ENCODE results near the gene KATNB1. TPM values are rescaled to one million over a fixed set of nuclear protein-coding genes. Genes with fewer than 3 reads are reported as not detected.
A peak's percentile ranks its signal among the peaks of the same experiment; 100 is the strongest.

The KATNB1 gene
- total and polyA plus RNA-seq, 7 experiments from 2014 or later = 20.4 to 32.9 (median 26.0) TPM

DNA sequence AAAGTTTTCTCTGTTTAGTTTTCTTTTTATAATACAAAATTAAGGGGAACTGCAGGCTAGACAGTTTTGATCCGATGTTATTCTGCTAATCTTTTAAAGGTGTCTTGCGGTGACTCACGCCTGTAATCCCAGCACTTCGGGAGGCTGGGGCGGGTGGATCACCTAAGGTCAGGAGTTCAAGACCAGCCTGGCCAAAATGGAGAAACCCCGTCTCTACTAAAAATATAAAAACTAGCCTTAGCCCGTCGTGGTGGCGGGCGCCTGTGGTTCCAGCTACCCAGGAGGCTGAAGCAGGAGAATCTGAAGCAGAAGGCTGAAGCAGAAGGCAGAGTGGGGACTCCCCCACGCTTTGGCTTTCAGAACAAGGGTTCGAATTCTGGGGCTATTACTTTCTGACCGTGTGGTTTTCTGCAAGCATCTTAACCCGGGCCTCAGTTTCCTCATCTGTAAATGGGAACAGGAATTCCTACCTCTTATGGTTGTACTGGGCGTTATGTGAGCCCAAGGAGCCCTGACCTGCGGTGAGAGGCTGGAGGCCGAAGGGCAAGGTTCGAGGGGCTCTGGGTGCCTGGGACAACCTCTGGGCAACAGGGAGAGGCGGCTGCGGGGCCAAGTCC lies 1.2 kb upstream of the KATNB1 start:
- Mint-ChIP-seq H3K36me3 (peaks cover 0 to 12% (median 7%) of the 10 kb centered on the region in 5 donors), H3K4me1 (peaks cover 14 to 38% (median 26%) of the 10 kb centered on the region in 7 donors), H3K4me3 (peak overlapping the region; percentile 90 to 99 (median 96)), H3K9me3 (peaks cover 0 to 21% (median 7%) of the 10 kb centered on the region in 11 donors), H3K27me3 (no peaks in the 10 kb centered on the region), H3K27ac (peak overlapping the region in 8 of 9 donors; percentile 82 to 98 (median 94))
- ChIA-PET CTCF (interaction anchor here (0.7 to 0.8 kb wide), 2 partner anchors 8 to 239 kb away, joined by 3 read pairs; no protein-coding TSS in a partner anchor), POLR2A (interaction anchor here (1.0 to 1.6 kb wide), 4 partner anchors 9 to 395 kb away, joined by 4 to 6 read pairs (median 6); partner anchors contain the start of gene CFAP20)
- Histone ChIP-seq H3K9me3 (ENCODE audit: control insufficient read depth in 2 of 3, low read length in 3 of 3) (no peaks in the 10 kb centered on the region), H3K27me3 (ENCODE audit: control insufficient read depth in 2 of 2, insufficient read depth in 2 of 2, low read length in 2 of 2) (no peaks in the 10 kb centered on the region), H3K36me3 (ENCODE audit: control insufficient read depth in 2 of 3, insufficient read depth in 3 of 3, low read length in 3 of 3) (peaks cover 0 to 5% (median 0%) of the 10 kb centered on the region in 3 experiments), H3K4me1 (ENCODE audit: control insufficient read depth in 2 of 2, insufficient read depth in 2 of 2, low read length in 2 of 2) (peaks cover 12 to 14% of the 10 kb centered on the region in 2 donors), H3K27ac (ENCODE audit: low read depth, low read length) (peak overlapping the region; percentile 80), H3K4me3 (ENCODE audit: low read length) (peak overlapping the region; percentile 84)
- peak in 1 of 9 donors; percentile 3 for DNase-seq
- ATAC-seq = no peak
- intact Hi-C loops (cut with micrococcal nuclease) = loop anchor here in 1 of 2 donors (2.0 to 10.0 kb wide), 5 partner anchors 502 to 1310 kb away; partner anchors contain the start of genes AMFR, MT2A, NUDT21 and OGFOD1

DNA sequence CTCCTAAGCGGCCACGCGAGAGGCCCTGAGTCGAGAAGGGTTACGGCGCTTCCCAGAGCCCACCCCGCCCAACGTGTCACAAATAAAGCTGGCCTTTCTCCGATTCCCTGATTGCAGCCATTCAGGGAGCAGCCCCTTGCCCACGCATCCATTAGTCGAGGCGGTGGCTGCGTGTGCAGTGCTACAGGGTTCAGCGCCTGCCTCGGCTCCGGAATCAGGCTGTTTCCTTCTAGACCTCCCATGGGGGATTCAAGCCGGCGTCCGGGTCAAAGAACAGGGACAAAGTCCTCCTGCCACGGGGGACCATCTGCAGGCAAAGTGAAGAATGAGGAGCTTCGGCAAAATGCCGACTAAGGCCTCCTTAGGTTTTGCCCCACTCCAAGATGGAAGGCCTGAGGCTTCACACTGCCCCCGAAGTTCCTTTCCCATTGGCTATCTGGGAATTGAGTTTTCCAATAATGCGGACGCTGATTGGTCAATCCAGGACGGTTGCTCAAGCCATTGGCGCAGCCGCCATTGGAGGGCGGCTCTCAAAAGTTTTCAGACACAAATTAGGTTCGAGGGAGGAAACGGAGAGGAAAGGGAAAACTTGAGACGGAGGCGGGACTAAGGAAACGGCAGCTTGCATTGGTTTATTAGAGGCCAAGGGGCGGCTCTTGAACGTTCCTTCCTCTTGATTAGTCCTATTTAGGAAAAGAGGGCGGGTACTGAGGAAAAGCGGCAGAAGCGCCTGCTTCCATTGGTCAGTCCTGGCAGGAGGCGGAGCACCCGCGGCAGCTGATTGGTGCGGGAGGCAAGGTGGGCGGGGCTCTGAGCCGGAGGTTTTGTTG lies 430 bp upstream of the KATNB1 start:
- H3K36me3 ChIP-seq (ENCODE audit: control insufficient read depth in 2 of 3, insufficient read depth in 3 of 3, low read length in 3 of 3) = peaks cover 0 to 5% (median 0%) of the 10 kb centered on the region in 3 experiments
- Mint-ChIP-seq H3K27ac (peak overlapping the region; percentile 81 to 98 (median 93)), H3K9me3 (peaks cover 0 to 19% (median 7%) of the 10 kb centered on the region in 11 donors), H3K4me3 (peak overlapping the region; percentile 90 to 99 (median 96)), H3K36me3 (peaks cover 0 to 12% (median 7%) of the 10 kb centered on the region in 5 donors), H3K27me3 (no peaks in the 10 kb centered on the region), H3K4me1 (peaks cover 14 to 38% (median 26%) of the 10 kb centered on the region in 7 donors)
- DNase-seq (peak; percentile 88 to 100 (median 98)), ATAC-seq (peak; percentile 96)
- ChIA-PET CTCF (interaction anchor here (0.8 kb wide), 1 partner anchor 238 kb away, joined by 3 read pairs; no protein-coding TSS in a partner anchor), POLR2A (interaction anchor here (0.6 to 1.6 kb wide), 7 partner anchors 10 to 1284 kb away, joined by 3 to 6 read pairs (median 6); partner anchors contain the start of genes CFAP20, CIAPIN1, COQ9 and NUDT21)
- H3K27me3 ChIP-seq (ENCODE audit: control insufficient read depth in 2 of 2, insufficient read depth in 2 of 2, low read length in 2 of 2) = no peaks in the 10 kb centered on the region
- intact Hi-C loops (cut with micrococcal nuclease) = loop anchor here (1.0 to 10.0 kb wide), 23 partner anchors 22 to 1310 kb away; partner anchors contain the start of genes CCDC102A (in 2 of the 2), CFAP20 (in 2 of the 2), CIAPIN1 (in 2 of the 2) and COQ9 (in 2 of the 2)
- H3K4me3 ChIP-seq (ENCODE audit: low read length) = peak overlapping the region; percentile 93
- peak overlapping the region; percentile 80 for H3K27ac ChIP-seq (ENCODE audit: low read depth, low read length)
- H3K9me3 ChIP-seq (ENCODE audit: control insufficient read depth in 2 of 3, low read length in 3 of 3) = no peaks in the 10 kb centered on the region
- H3K4me1 ChIP-seq (ENCODE audit: control insufficient read depth in 2 of 2, insufficient read depth in 2 of 2, low read length in 2 of 2) = peaks cover 12 to 14% of the 10 kb centered on the region in 2 donors

DNA sequence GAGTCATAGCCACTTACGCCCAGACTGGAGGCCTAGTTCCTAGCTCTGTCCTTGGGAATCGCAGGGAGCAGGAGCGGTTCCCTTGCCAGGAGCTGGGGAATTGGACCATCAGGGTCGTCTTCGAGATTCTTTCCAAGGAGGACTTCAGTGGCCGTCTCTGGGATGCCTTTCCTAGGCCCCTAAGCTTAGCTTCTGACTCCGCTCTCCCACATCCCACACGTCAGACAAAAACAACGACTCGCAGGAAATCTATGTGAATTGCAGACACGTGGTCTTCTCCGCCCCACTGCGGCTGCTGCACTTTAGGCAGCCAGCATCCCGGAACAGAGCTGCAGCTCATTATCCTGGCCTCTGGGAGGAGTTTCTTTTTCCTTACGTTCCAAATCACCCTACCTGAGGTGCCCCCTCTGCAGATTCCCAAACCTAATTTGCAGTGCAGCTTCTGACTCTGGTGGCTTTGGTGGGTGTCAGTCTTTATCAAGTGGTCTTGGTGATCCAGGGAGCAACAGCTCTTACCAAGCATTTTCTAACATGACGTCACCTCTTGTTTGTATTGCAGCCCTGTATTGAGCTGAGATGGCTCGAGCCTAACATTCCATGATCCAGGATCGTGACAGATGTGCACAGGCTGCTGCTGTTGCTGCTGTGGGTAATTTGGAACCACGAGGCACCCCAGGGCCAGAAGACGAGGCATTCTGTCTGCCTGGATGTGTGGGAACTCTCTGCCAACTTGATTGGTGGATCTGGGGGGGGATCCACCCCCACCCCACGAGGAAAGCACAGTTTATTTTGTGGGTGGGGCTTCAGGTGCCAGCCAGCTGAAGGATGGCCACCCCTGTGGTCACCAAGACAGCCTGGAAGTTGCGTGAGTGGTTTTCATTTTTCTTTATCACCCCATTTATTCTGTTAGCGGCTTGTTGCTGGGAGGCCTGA lies 1.1 kb downstream of the KATNB1 start:
- CTCF ChIA-PET = interaction anchor here (0.5 to 1.4 kb wide), 7 partner anchors 19 to 288 kb away, joined by 3 to 5 read pairs (median 3); no protein-coding TSS in a partner anchor

DNA sequence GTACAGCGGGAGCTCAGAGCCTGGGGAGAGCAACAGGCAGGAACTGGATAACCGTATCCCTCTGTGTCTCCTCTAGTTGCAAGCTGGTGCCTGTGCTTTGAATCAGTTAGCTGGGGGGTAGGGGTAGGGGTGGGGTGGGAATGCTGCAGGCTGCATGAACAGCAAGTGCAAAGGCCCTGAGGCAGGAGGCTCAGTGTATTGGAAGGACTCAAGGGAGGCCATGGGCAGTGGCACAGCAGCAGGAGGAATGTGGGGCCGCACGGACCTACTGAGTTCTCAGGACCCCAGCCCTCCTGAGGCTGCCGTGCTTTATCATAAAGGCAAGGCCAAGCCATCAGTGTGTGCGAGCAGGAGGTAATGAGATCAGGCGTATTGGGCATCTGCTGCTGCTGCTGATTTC lies 3.3 kb downstream of the KATNB1 start:
- Histone ChIP-seq H3K36me3 (ENCODE audit: control insufficient read depth in 2 of 3, insufficient read depth in 3 of 3, low read length in 3 of 3) (peaks cover 0 to 13% (median 0%) of the 10 kb centered on the region in 3 experiments), H3K27ac (ENCODE audit: low read depth, low read length) (no peak overlapping the region), H3K9me3 (ENCODE audit: control insufficient read depth in 2 of 3, low read length in 3 of 3) (no peaks in the 10 kb centered on the region), H3K4me3 (ENCODE audit: low read length) (no peak overlapping the region), H3K4me1 (ENCODE audit: control insufficient read depth in 2 of 2, insufficient read depth in 2 of 2, low read length in 2 of 2) (peaks cover 12 to 14% of the 10 kb centered on the region in 2 donors), H3K27me3 (ENCODE audit: control insufficient read depth in 2 of 2, insufficient read depth in 2 of 2, low read length in 2 of 2) (no peaks in the 10 kb centered on the region)
- intact Hi-C loops (cut with micrococcal nuclease) = loop anchor here (5.0 to 10.0 kb wide), 6 partner anchors 47 to 1314 kb away; partner anchors contain the start of genes AMFR (in 1 of the 2), DRC7 (in 1 of the 2) and HERPUD1 (in 1 of the 2)
- Mint-ChIP-seq H3K9me3 (peaks cover 0 to 6% (median 0%) of the 10 kb centered on the region in 11 donors), H3K4me3 (no peak overlapping the region), H3K27me3 (no peaks in the 10 kb centered on the region), H3K36me3 (peaks cover 0 to 11% (median 2%) of the 10 kb centered on the region in 5 donors), H3K27ac (no peak overlapping the region), H3K4me1 (peaks cover 14 to 30% (median 19%) of the 10 kb centered on the region in 7 donors)
- no peak for ATAC-seq
- ChIA-PET CTCF (no interaction called here), POLR2A (no interaction called here)
- no peak for DNase-seq

More for the DNA sequence above, 1.1 kb downstream of the KATNB1 start:
- H3K9me3 Mint-ChIP-seq = peaks cover 0 to 16% (median 6%) of the 10 kb centered on the region in 11 donors
- H3K36me3 Mint-ChIP-seq = peaks cover 0 to 13% (median 11%) of the 10 kb centered on the region in 5 donors
- Histone ChIP-seq H3K27ac (ENCODE audit: low read depth, low read length) (peak overlapping the region; percentile 76), H3K4me3 (ENCODE audit: low read length) (peak overlapping the region; percentile 93), H3K4me1 (ENCODE audit: control insufficient read depth in 2 of 2, insufficient read depth in 2 of 2, low read length in 2 of 2) (peaks cover 12 to 14% of the 10 kb centered on the region in 2 donors), H3K36me3 (ENCODE audit: control insufficient read depth in 2 of 3, insufficient read depth in 3 of 3, low read length in 3 of 3) (peaks cover 0 to 5% (median 0%) of the 10 kb centered on the region in 3 experiments), H3K27me3 (ENCODE audit: control insufficient read depth in 2 of 2, insufficient read depth in 2 of 2, low read length in 2 of 2) (no peaks in the 10 kb centered on the region), H3K9me3 (ENCODE audit: control insufficient read depth in 2 of 3, low read length in 3 of 3) (no peaks in the 10 kb centered on the region)
- no peaks in the 10 kb centered on the region for H3K27me3 Mint-ChIP-seq
- intact Hi-C loops (cut with micrococcal nuclease) = loop anchor here (1.0 to 10.0 kb wide), 9 partner anchors 21 to 1312 kb away; partner anchors contain the start of genes AMFR (in 1 of the 2), DRC7 (in 1 of the 2) and HERPUD1 (in 1 of the 2)
- DNase-seq (peak in 8 of 9 donors; percentile 36 to 70 (median 48)), ATAC-seq (no peak)
- H3K4me1 Mint-ChIP-seq = peaks cover 14 to 38% (median 26%) of the 10 kb centered on the region in 7 donors
- POLR2A ChIA-PET = interaction anchor here (0.6 to 1.5 kb wide), 5 partner anchors 10 to 501 kb away, joined by 3 to 6 read pairs (median 3); partner anchors contain the start of genes CIAPIN1 and COQ9
- peak overlapping the region; percentile 81 to 98 (median 93) for H3K27ac Mint-ChIP-seq
- H3K4me3 Mint-ChIP-seq = peak overlapping the region; percentile 90 to 99 (median 96)

DNA sequence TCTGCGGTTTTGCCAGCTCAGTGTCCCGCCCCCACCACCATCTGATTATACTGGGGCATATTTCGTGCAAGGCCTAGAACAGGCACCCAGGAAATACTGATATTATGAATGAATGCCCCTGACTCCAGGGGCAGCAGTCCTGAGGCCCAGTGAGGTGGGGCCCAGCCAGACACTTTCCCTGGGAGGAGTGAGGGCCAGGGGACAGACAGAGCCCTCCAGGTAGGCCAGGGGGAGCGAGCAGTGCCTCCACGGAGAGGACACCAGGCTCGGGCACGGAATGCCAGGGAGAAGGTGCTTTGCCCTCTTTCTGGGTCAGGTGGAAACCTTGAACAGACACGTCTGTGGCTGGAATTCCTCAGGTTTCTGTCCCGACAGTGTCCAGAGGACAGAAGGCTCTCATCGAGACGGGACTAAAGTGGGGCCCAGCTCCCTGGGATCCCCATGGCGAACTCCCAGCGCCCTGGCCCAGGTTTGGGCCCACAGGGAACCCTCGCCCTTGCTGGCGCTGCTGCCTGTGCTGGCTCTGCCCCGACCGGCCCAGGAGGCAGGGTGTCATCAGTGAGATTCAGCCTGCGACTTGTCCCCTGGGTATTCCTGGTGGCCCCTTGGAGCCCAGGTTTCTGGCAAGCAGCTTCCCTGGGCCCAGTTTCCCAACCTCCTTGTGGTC lies 4.3 kb downstream of the KATNB1 start:
- Histone ChIP-seq H3K9me3 (ENCODE audit: control insufficient read depth in 2 of 3, low read length in 3 of 3) (no peaks in the 10 kb centered on the region), H3K27me3 (ENCODE audit: control insufficient read depth in 2 of 2, insufficient read depth in 2 of 2, low read length in 2 of 2) (no peaks in the 10 kb centered on the region), H3K36me3 (ENCODE audit: control insufficient read depth in 2 of 3, insufficient read depth in 3 of 3, low read length in 3 of 3) (peaks cover 0 to 23% (median 0%) of the 10 kb centered on the region in 3 experiments), H3K4me3 (ENCODE audit: low read length) (no peak overlapping the region), H3K4me1 (ENCODE audit: control insufficient read depth in 2 of 2, insufficient read depth in 2 of 2, low read length in 2 of 2) (peaks cover 6 to 8% of the 10 kb centered on the region in 2 donors), H3K27ac (ENCODE audit: low read depth, low read length) (no peak overlapping the region)
- DNase-seq (no peak), ATAC-seq (no peak)
- ChIA-PET POLR2A (no interaction called here), CTCF (no interaction called here)
- Mint-ChIP-seq H3K27ac (no peak overlapping the region), H3K4me1 (peaks cover 14 to 28% (median 19%) of the 10 kb centered on the region in 7 donors), H3K36me3 (peaks cover 0 to 18% (median 2%) of the 10 kb centered on the region in 5 donors), H3K4me3 (no peak overlapping the region), H3K9me3 (peaks cover 0 to 6% (median 0%) of the 10 kb centered on the region in 11 donors), H3K27me3 (no peaks in the 10 kb centered on the region)
- intact Hi-C loops (cut with micrococcal nuclease) = loop anchor here (5.0 to 10.0 kb wide), 6 partner anchors 48 to 1315 kb away; partner anchors contain the start of genes AMFR (in 1 of the 2), DRC7 (in 1 of the 2) and HERPUD1 (in 1 of the 2)

Measured in naive thymus-derived CD4-positive, alpha-beta T cell (primary cell).